HCT116 (cell line): ENCODE results near the gene UNKL. TPM values are rescaled to one million over a fixed set of nuclear protein-coding genes. Genes with fewer than 3 reads are reported as not detected.

Experiments used
- ATAC-seq: fragments of 200-7000 bp; cut with Tn5 transposase; 2 replicates; pipeline ENCODE4 v1.9.1; 2020; ENCODE audit warnings: mild to moderate bottlenecking, moderate library complexity
- BruUV-seq: library from RNA; stranded (reverse); fragments of 400-500 nt; replicated peaks from 2 replicates; lab custom pipeline; 2021; lab: Mats Ljungman, UMichigan
- CTCF ChIA-PET: fragments of 300-600 bp; sonication (Branson Sonifier 250); formaldehyde crosslinking; loops from one replicate; lab custom pipeline; 2021; ENCODE audit warnings: antibody characterized with exemption; lab: Charles Lee
- POLR2A ChIA-PET: fragments of 300-600, 350-600 bp; sonication (Branson Sonifier 250); formaldehyde crosslinking; loops from one replicate; lab custom pipeline; 2021; ENCODE audit warnings: antibody characterized with exemption; lab: Charles Lee
- RAD21 ChIA-PET, 2 experiments: fragments of 300-600 bp; sonication (Branson Sonifier 250); formaldehyde crosslinking; loops; one replicate each; lab custom pipeline; 2023; ENCODE audit warnings: low total read pairs in 2 of 2; ENCODE audit not compliant: uncharacterized antibody in 2 of 2, unreplicated experiment in 2 of 2, low non-redundant PET in 1 of 2; lab: Charles Lee
- DNase-seq: peaks from one replicate; pipeline ENCODE4 v3.0.0-alpha.2; 2010; ENCODE audit warnings: low read depth, low spot score
- H2AFZ ChIP-seq: fragments of 200-600 bp; shearing (Covaris generic), sonication (generic); 2 replicates; pipeline ENCODE4 v1.6.1; 2017; ENCODE audit warnings: low read depth, mixed run types, mixed read lengths, antibody characterized with exemption, low read length; ENCODE audit not compliant: poor library complexity, severe bottlenecking
- H3K27ac ChIP-seq: 2 replicates; pipeline ENCODE4 v1.5.1; 2012; ENCODE audit warnings: low read depth, low read length
- H3K27me3 ChIP-seq: fragments of 200-600 bp; sonication (generic); 2 replicates; pipeline ENCODE4 v1.6.1; 2016; ENCODE audit warnings: mixed run types, low read length, mixed read lengths; ENCODE audit not compliant: insufficient read depth
- H3K36me3 ChIP-seq, 2 experiments: fragments of 200-500 bp in 1 of 2; fragments of 200-600 bp in 1 of 2; sonication (Bioruptor generic) in 1 of 2; sonication (generic) in 1 of 2; 2 replicates each; pipeline versions ENCODE4 v1.5.1 to v1.6.1; 2014 to 2016; ENCODE audit warnings: low read length in 2 of 2, inconsistent platforms in 1 of 2, mixed read lengths in 1 of 2, mixed run types in 1 of 2; ENCODE audit not compliant: insufficient read depth in 2 of 2, control insufficient read depth in 1 of 2
- H3K4me1 ChIP-seq, 2 experiments: fragments of 200-600 bp in 1 of 2; sonication (generic) in 1 of 2; 2 replicates each; pipeline versions ENCODE4 v1.5.1 to v1.6.1; 2012 to 2017; ENCODE audit warnings: low read length in 2 of 2, inconsistent platforms in 1 of 2, mild to moderate bottlenecking in 1 of 2, mixed read lengths in 1 of 2, mixed run types in 1 of 2, moderate library complexity in 1 of 2; ENCODE audit not compliant: insufficient read depth in 2 of 2, control insufficient read depth in 1 of 2
- H3K4me2 ChIP-seq: fragments of 200-600 bp; sonication (generic); 2 replicates; pipeline ENCODE4 v1.6.1; 2017; ENCODE audit warnings: mixed run types, low read length, mixed read lengths
- H3K4me3 ChIP-seq, 2 experiments: fragments of 200-600 bp in 1 of 2; sonication (generic) in 1 of 2; replicated peaks in 1 of 2; 2 replicates each; pipeline ENCODE4 v1.5.1; 2011 to 2016; ENCODE audit warnings: low read length in 2 of 2, control low read depth in 1 of 2, low read depth in 1 of 2, mild to moderate bottlenecking in 1 of 2, mixed read lengths in 1 of 2, mixed run types in 1 of 2
- H3K79me2 ChIP-seq: fragments of 200-600 bp; sonication (generic); 2 replicates; pipeline ENCODE4 v1.6.1; 2017; ENCODE audit warnings: mild to moderate bottlenecking, mixed run types, low read length, moderate library complexity, mixed read lengths; ENCODE audit not compliant: insufficient read depth
- H3K9ac ChIP-seq: fragments of 200-600 bp; sonication (generic); 2 replicates; pipeline ENCODE4 v1.6.1; 2016; ENCODE audit warnings: low read length, mixed read lengths
- H3K9me2 ChIP-seq: fragments of 200-600 bp; sonication (generic), shearing (Covaris generic); 2 replicates; pipeline ENCODE4 v1.6.1; 2017; ENCODE audit warnings: mixed run types, mild to moderate bottlenecking, moderate library complexity; ENCODE audit not compliant: insufficient read depth
- H3K9me3 ChIP-seq, 2 experiments: fragments of 200-500 bp in 1 of 2; fragments of 200-600 bp in 1 of 2; sonication (Bioruptor generic) in 1 of 2; sonication (generic) in 1 of 2; 2 replicates each; pipeline ENCODE4 v1.6.1; 2014 to 2017; ENCODE audit warnings: low read length in 2 of 2, mixed read lengths in 2 of 2, inconsistent platforms in 1 of 2, low read depth in 1 of 2, mild to moderate bottlenecking in 1 of 2, mixed run types in 1 of 2, moderate library complexity in 1 of 2; ENCODE audit not compliant: control insufficient read depth in 1 of 2, insufficient read depth in 1 of 2
- H4K20me1 ChIP-seq: fragments of 200-600 bp; sonication (generic), shearing (Covaris generic); 2 replicates; pipeline ENCODE4 v1.6.1; 2017; ENCODE audit warnings: mixed run types, mild to moderate bottlenecking, moderate library complexity; ENCODE audit not compliant: insufficient read depth
- EZH2phosphoT487 ChIP-seq: fragments of 200-600 bp; IDR thresholded peaks from 2 replicates; pipeline ENCODE4 v1.6.1; 2018; ENCODE audit warnings: antibody characterized with exemption, borderline replicate concordance
- POLR2AphosphoS5 ChIP-seq: IDR thresholded peaks from 2 replicates; pipeline ENCODE4 v1.6.1; 2011; ENCODE audit warnings: mild to moderate bottlenecking, low read depth, low read length, moderate library complexity
- SIN3A ChIP-seq: IDR thresholded peaks from 2 replicates; pipeline ENCODE4 v1.6.1; 2012; ENCODE audit warnings: low read depth
- SP1 ChIP-seq: IDR thresholded peaks from 2 replicates; pipeline ENCODE4 v1.6.1; 2012; ENCODE audit warnings: low read depth
- YY1 ChIP-seq: IDR thresholded peaks from 2 replicates; pipeline ENCODE4 v1.6.1; 2011; ENCODE audit warnings: low read length, low read depth, moderate library complexity, mild to moderate bottlenecking; ENCODE audit not compliant: insufficient replicate concordance; ENCODE audit errors: extremely low read depth
- ZFX ChIP-seq: fragments of 450-650 bp; IDR thresholded peaks from 2 replicates; pipeline ENCODE4 v1.6.1; 2017
- ZNF274 ChIP-seq: fragments of 200-500 bp; sonication (Bioruptor generic); IDR thresholded peaks from 2 replicates; pipeline ENCODE4 v1.6.1; 2014; ENCODE audit warnings: mild to moderate bottlenecking, low read depth, low read length, inconsistent platforms
- intact Hi-C: fragments of 100-400 bp; cut with micrococcal nuclease; formaldehyde crosslinking; loops from 2 replicates; pipeline ENCODE4 v1.10.0; 2022
- total RNA-seq: library from RNA; stranded (reverse); gene quantifications from one replicate; pipeline ENCODE4 v1.2.1, GENCODE V29; 2021; ENCODE audit not compliant: unreplicated experiment
- TF ChIP-seq, protein P1 (sequence below): IDR thresholded peaks from 2 replicates; pipeline ENCODE4 v1.6.1; 2012; ENCODE audit warnings: low read depth

Gene UNKL
- total RNA-seq, 1 experiment from 2014 or later = 24.9 TPM

DNA sequence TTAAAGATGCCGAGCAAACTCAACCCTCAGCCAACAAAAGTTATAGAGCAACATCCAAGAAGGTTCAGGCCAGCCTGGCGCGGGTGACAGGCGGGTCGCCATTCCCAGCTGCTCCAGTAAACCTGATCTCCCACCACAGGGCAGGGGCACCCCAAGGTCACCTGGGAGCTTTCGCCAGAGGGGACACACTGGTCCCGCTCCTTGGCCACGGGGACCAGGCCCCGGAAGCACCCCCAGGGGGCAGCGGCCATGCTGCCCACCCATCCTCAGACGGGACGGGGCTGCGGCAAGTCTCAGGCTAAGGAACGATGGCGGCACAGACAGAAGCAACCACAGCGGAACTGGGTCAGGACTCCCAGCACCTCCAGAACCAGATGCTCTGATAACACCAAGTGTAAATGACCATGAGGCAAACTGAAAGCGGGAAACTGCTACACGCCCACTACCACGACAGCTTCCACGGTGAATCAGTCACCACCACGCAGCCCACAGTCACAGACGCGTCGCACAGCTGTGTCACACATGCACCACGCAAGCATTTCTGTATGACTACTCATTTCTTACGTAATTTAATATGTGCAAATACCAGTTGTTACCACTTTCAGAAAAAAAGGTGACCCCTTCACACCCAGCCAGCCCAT is 44.0 kb upstream of the UNKL start:
- Histone ChIP-seq H3K79me2 (no peaks in the 10 kb centered on the region), H3K4me3 (no peak overlapping the region), H3K9me3 (no peaks in the 10 kb centered on the region), H3K4me1 (no peaks in the 10 kb centered on the region), H3K9ac (no peak overlapping the region), H4K20me1 (no peaks in the 10 kb centered on the region), H3K27me3 (no peaks in the 10 kb centered on the region), H3K9me2 (no peaks in the 10 kb centered on the region), H3K36me3 (no peaks in the 10 kb centered on the region; a peak in 1 of 4 replicates), H2AFZ (no peak overlapping the region), H3K27ac (no peak overlapping the region), H3K4me2 (no peak overlapping the region)
- DNase-seq = no peak
- no TSS peak for BruUV-seq
- TF ChIP-seq SIN3A (no peak), POLR2AphosphoS5 (no peak), ZNF274 (no peak), ZFX (no peak), YY1 (no peak)
- ChIA-PET CTCF (no interaction called here), POLR2A (no interaction called here), RAD21 (no interaction called here)
- ATAC-seq = no peak
- intact Hi-C loops = no loop called here

- ChIA-PET RAD21 (no interaction called here), POLR2A (no interaction called here)
- no peaks in the 10 kb centered on the region; a peak in 1 of 4 replicates for H3K36me3 ChIP-seq
Observed at GRCh38 chr16:1457489-1458245, 43.2 kb upstream of the UNKL start.

More at GRCh38 chr16:1457489-1458245, 43.2 kb upstream of the UNKL start:
- Histone ChIP-seq H3K27me3 (no peaks in the 10 kb centered on the region), H3K9me3 (no peaks in the 10 kb centered on the region), H3K27ac (no peak overlapping the region), H3K9ac (no peak overlapping the region), H3K79me2 (no peaks in the 10 kb centered on the region), H3K4me3 (no peak overlapping the region), H3K4me1 (no peaks in the 10 kb centered on the region), H3K4me2 (no peak overlapping the region), H4K20me1 (no peaks in the 10 kb centered on the region), H3K9me2 (no peaks in the 10 kb centered on the region), H2AFZ (no peak overlapping the region)
- intact Hi-C loops = no loop called here
- ATAC-seq (no peak), DNase-seq (no peak)
- CTCF ChIA-PET = no interaction called here
- no peak for TF ChIP-seq SP1
- TF ChIP-seq, protein P1, sequence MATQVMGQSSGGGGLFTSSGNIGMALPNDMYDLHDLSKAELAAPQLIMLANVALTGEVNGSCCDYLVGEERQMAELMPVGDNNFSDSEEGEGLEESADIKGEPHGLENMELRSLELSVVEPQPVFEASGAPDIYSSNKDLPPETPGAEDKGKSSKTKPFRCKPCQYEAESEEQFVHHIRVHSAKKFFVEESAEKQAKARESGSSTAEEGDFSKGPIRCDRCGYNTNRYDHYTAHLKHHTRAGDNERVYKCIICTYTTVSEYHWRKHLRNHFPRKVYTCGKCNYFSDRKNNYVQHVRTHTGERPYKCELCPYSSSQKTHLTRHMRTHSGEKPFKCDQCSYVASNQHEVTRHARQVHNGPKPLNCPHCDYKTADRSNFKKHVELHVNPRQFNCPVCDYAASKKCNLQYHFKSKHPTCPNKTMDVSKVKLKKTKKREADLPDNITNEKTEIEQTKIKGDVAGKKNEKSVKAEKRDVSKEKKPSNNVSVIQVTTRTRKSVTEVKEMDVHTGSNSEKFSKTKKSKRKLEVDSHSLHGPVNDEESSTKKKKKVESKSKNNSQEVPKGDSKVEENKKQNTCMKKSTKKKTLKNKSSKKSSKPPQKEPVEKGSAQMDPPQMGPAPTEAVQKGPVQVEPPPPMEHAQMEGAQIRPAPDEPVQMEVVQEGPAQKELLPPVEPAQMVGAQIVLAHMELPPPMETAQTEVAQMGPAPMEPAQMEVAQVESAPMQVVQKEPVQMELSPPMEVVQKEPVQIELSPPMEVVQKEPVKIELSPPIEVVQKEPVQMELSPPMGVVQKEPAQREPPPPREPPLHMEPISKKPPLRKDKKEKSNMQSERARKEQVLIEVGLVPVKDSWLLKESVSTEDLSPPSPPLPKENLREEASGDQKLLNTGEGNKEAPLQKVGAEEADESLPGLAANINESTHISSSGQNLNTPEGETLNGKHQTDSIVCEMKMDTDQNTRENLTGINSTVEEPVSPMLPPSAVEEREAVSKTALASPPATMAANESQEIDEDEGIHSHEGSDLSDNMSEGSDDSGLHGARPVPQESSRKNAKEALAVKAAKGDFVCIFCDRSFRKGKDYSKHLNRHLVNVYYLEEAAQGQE = no peak
- TF ChIP-seq EZH2phosphoT487 = no peak
- BruUV-seq = no TSS peak
